ENCODE results near the gene HS1BP3.

HS1BP3 gene

DNA sequence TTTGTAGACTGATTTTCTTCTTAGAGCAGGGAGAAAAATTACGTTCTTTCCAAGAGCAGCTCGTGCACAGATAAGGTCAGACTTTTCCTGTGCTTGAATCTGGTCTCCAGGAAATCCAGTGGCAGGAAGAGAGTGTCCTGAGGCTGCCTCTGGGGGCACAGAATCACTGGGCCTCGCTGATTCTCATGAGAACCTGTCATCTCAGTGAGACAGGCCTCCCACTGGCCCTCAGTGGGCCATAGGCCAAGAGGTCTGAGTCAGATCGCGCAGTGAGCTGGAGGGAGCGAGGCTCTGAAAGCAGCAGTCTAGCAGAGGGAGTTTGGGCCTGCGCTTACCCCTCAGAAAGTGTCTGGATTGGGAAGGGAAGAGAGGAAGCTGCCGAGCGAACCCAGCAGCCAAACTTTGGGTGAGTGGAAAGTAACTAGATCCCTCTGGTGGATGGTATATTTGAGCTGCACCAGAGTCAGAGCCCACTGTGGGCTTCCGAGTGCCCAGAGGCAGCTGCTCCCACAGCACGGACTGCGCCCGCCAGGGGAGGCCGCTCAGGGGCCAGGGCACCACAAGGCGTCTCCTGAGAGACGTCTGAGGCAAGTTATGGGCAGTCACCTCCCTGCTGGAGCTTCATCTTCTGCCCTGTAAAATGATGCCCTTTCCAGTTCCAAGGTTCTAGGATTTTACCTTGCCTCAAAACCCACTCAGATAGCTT, 24.2 kb upstream of the HS1BP3 start:
- DNase-seq (ENCODE audit: low read depth in 3 of 3) = no peak

DNA sequence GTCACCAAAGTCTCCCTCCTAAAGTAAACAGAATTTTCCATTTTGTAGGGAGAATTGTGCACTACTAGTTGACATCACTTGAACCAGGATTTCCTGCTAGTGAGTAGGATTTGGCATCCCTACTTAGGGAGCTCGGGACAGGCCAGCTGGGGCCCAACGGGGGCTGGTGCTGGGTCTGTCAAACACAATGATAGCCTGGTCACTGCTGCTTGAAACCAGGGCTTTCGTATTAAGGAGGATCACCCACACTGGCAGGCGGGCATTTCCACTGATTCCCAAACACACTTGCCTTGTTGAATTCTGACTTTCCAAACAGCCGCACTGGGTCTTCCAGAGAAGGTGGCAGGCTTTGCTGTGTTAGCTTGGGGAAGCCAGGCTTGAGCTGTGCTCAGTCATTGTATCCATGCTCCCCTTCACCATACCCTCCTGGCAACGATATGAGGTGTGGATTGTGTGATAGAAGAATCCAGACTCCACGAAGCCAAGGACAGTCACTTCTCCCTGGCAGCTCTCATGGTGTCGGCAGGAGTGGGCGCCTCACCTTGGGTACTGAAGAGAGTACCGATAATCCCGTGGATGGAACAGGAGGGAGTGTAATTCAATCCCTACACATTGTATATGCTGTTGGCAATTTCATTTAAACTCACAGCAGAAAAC, 23.5 kb upstream of the HS1BP3 start:
- DNase-seq (ENCODE audit: low read depth in 3 of 3) = no peak

DNA sequence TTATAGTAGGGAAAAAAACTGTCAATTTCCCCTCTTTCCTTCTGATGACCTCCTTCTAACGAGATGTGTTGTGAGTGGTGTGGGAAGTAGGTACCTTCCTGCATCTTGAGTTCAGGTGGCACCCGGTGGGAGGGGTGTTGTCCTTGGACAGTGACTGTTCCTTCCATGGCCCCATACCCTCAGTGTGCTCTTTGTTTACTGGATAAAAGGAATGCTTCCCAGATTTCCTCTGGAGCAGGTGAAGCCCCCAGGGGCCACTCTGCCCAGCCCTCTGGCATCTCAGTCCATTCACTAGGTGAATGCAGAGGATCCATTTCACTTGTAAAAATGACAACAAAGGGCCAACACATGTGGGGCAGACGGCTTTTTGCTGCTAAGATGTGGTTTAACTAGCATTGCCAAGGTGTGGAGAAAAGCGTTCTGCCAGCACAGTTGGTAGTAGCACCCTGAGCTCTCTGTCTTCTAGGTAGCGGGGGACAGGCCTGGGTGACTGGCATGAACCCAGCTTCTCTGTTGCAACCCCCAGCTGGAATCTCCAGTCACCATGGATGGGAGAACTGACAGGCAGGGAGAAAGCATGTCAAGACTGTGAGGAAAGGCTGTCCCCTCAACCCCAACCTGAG, 22.9 kb upstream of the HS1BP3 start:
- no peak for DNase-seq (ENCODE audit: low read depth in 3 of 3)

DNA sequence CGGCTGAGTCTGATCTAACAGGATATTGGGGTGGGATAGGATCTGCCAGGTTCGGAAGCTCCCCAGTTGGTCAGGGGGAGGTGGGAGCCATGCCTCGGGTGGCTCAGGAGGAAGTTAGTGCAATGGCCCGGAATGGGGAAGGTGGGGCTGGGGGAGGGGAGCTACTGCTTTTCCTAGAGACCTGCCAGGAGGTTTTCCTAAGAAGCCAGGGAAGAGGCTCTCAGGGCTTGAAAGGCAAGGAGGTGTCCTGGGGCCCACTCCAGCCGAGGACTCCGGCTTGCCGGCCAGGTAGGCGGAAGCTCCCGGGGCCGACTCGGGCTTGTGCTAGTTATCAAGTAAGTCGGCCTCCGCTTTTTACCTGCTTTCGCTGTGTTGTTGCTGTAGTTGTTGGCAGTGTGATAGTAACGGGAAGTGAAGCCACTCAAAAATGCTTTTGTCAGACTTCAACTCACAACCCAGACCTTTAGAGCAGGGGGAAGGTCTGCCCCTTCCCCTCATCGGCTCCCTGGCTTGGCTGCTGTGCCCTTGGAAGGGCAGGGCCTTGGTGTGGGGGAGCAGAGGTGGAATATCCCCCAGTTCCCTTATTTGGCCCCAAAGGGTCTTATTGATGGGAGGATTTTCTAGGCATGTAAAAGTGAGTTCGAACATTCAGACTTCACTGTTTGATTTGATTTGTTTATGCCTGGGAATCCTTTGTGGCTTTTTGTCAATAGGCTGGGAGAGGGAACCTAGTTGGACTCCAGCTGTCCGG, 21.5 kb upstream of the HS1BP3 start:
- no peak for DNase-seq (ENCODE audit: low read depth in 3 of 3)

DNA sequence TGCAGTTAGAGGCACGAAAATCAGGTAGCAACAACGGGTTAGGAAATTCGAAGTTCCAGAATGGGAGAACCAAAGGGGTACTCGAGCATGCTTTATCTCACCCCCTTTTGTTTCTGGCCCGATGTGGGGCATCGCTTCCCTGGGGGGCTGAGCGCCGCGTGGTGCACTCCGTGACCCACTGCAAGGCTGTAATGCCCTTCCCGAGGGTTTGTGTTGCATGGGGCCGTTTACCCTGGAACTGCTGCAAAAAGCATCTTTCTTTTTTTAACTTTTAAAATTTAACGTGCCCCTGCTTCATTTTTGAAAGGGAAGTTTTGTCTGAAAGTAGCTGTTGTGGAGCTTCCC, 20.8 kb upstream of the HS1BP3 start:
- no peak for DNase-seq (ENCODE audit: low read depth in 3 of 3)

DNA sequence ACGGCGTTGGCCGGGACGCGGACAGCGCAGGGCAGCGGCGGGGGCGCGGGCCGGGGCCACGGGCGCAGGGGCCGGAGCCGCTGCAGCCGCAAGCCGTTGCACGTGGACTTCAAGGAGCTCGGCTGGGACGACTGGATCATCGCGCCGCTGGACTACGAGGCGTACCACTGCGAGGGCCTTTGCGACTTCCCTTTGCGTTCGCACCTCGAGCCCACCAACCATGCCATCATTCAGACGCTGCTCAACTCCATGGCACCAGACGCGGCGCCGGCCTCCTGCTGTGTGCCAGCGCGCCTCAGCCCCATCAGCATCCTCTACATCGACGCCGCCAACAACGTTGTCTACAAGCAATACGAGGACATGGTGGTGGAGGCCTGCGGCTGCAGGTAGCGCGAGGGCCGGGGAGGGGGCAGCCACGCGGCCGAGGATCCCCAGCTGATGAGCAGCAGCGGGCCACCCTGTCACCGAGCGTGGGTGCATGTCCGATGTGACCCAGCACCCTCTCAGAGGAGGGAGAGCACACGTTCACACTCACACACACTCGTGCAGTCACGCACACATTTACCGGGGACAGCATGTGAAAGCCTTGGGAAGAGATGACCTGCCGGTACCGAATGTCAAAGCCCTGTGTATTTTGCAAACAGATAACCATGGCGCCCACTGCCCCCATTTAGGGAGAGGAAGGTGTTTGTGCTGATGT, 20.3 kb upstream of the HS1BP3 start:
- DNase-seq (ENCODE audit: low read depth in 3 of 3) = no peak

DNA sequence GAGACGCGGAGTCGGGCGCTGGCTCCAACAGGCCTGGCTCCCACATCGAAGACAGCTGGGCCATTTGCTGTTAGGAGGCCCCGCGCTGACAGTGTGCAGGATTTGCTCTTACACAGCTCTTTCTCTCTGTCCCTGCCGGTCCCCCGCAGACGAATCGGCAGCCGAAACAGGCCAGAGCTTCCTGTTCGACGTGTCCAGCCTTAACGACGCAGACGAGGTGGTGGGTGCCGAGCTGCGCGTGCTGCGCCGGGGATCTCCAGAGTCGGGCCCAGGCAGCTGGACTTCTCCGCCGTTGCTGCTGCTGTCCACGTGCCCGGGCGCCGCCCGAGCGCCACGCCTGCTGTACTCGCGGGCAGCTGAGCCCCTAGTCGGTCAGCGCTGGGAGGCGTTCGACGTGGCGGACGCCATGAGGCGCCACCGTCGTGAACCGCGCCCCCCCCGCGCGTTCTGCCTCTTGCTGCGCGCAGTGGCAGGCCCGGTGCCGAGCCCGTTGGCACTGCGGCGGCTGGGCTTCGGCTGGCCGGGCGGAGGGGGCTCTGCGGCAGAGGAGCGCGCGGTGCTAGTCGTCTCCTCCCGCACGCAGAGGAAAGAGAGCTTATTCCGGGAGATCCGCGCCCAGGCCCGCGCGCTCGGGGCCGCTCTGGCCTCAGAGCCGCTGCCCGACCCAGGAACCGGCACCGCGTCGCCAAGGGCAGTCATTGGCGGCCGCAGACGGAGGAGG, 19.6 kb upstream of the HS1BP3 start:
- no peak for DNase-seq (ENCODE audit: low read depth in 3 of 3)

DNA sequence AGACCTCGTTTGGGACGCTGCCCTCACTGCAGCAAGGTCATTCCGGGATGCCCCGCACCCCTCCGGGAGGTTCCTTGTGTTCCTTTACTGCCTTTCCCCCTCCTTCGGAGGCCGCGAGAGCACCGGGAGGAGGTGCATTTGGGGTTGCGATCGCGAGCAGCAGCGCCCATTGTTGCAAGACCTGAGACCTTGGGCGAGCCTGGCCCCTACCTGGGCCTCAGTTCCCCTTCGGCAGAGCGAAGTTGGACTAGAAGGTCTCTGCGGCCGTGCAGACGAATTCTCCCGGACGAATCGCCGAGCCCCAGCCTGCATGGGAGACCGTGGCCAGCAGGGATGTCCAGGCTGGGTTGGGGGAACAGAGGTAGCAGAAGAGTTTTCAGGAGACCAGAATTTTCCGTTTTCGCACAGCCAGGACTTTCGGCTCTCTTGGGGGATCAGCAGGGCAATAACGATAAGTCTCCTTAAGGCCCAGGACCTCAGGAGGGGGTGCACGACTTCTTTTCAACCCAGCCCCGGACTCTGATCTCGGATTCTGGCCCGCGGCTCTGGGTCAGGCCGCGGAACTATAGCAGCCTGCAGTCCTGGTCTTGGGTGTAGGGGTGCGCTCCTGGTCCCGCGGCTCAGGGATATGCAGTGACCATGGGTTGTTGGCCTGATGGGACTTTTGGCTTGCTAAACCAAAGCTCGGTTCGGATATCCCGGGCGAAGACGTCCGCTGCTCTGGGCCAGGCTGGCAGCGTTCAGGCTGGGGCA, 18.8 kb upstream of the HS1BP3 start:
- no peak for DNase-seq (ENCODE audit: low read depth in 3 of 3)

DNA sequence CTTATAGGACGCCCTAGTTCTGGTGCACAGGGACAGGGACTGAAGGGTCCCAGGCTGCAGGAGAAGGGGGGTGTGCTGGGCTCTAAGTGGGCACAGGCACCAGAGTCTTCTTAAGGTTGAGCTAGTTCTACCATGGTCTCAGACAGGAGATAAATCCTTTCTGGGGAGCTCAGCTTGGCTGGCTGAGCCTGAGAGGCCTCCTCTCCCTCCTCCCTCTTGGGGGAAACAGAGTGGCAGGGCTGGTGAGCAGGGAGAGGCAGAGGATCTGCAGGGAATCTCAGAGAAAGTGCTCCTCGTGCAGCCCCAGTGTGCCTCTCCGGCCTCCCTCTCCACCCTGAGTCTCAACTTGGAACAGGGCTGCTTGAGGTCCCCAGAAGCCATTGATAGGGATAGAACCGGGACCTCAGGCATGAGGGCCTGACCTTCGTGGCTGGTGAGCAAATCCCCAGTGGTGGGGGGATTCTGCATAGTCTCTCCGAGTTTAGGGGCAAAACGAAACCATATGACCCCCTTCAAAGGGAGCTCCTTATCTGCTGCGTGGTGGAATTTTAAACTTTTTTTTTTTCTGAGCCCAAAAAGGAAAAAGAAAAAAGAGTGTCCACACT, 18.1 kb upstream of the HS1BP3 start:
- DNase-seq (ENCODE audit: low read depth in 3 of 3) = no peak

DNA sequence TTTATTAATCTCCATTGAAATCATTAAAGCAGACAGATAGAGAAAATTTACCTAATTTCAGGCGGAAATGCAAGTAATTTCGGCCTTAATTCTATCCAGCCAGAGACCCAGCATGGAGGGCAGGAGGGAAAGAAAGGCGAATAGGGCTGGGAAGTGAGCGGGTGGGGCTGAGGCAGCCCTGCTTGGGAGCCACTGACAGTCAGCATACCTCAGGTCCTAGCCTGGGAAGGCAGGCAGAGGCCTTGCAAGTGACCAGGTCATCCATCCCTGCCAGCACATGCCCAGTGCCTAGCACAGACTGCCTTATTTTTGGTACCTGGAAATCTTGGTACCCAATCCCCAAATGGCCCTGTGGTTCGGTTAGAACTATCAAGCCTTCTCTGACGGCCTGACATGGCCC, 17.6 kb upstream of the HS1BP3 start:
- DNase-seq (ENCODE audit: low read depth in 3 of 3) = no peak

DNA sequence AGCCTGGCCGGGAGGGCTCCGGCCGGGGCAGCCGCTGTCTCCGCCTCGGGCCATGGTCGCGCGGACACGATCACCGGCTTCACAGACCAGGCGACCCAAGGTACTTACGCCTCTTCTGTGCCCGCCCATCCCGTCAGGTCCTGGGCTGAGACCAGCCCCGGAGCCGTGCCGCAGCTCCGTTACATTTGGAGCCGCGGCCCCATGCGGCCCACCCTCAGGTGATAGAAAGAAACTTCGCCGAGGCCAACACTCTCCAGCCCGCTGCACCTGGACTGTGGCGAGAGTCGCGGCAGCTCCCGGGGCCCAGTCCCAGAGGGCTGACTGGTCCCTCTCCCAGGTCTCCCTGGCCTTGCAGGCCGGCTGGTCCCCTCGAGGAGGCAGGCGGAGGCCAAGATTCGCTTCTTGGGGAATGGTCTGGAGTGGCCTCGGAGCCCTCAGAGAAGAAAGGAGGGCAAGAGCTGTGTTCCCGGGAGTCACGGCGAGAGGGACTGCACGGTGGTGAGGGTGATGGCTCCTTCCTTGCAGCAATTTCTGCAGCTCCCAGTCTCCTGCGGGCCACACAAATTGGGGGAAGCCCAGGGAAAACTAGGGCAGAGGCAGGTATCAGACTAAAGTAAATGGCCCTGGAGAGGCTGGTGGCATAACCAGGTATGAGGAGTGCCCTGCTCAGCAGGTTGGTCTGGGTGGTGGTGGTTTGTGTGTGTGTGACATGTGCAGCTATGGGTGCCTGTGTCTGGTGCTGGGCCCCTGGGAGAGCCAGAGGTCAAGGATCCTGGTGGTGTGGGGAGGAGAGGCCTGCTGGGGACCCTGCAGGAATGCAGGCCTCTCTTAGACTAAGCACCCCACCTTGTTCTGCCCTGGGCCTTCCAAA, 16.9 kb upstream of the HS1BP3 start:
- no peak for DNase-seq (ENCODE audit: low read depth in 3 of 3)

DNA sequence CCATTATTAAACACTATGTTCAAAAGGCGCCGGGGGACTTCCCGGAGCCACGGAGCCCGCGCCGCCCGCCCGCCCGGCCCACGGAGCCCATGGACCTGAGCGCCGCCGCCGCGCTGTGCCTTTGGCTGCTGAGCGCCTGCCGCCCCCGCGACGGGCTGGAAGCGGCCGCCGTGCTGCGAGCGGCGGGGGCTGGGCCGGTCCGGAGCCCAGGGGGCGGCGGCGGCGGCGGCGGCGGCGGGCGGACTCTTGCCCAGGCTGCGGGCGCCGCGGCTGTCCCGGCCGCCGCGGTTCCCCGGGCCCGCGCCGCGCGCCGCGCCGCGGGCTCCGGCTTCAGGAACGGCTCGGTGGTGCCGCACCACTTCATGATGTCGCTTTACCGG, 16.2 kb upstream of the HS1BP3 start:
- DNase-seq (ENCODE audit: low read depth in 3 of 3) = no peak

DNA sequence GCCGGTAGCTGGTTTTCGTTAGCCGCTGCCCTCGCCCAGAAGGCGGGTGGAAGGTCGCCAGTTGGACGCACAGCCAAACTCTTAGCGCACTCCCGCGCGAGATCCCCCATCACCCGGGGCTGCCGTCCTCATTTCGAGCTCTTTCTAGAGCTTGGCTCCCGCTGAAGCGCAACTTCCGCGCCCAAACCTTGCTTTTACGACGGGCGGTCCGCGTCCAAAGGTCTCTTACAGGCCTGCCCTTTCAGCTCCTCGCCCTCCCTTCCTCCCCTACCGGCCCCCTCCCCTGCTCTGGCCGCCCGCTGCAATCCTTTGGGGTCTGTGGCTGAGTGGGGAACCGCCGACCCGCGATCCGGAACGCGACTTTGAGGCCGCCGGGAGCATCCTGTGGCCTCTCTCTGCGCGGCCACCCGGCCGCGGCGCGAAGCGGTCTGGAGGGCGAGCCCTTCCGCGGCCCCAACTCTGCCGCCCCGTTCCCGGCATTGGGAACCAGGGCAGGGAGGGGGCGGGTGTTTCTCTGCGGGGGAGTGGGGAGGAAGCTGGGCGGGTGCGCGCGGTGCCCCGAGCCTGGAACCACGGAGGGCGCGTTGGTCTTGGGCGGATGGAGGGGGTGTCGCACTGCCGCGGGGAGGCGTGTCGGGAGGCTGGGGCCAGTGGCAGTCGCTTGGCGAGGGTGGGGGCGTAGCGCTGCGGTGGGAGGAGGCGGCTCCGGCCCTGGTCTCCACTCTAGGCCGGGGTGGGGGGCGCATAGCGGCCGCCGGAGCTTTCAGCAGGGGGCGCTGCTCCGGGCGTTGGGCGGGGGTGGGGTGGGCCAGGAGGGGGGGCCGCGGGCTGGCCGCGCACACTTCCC, 15.6 kb upstream of the HS1BP3 start, which contains the start of gene GDF7:
Gene GDF7 (plus strand): TSS at position 841 of the 847 bp plus-strand sequence. CDS start 96 bp downstream, outside the sequence.
- DNase-seq (ENCODE audit: low read depth in 3 of 3) = no peak

DNA sequence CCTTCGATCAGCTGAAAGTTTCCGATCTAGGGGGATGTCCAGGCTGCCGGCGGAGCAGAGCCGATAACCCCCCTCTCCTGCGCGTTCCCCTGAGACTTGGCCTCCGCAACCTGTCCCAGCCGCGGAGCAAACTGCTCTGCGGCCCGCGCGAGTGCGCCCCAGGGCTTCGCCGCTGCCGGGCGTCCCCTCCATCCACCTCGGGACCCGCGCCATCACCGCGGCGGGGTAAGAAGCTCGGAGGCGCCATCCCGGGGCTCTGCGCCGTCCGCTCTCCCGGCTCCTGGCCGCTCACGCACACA, 15.1 kb upstream of the HS1BP3 start:
- no peak for DNase-seq (ENCODE audit: low read depth in 3 of 3)

DNA sequence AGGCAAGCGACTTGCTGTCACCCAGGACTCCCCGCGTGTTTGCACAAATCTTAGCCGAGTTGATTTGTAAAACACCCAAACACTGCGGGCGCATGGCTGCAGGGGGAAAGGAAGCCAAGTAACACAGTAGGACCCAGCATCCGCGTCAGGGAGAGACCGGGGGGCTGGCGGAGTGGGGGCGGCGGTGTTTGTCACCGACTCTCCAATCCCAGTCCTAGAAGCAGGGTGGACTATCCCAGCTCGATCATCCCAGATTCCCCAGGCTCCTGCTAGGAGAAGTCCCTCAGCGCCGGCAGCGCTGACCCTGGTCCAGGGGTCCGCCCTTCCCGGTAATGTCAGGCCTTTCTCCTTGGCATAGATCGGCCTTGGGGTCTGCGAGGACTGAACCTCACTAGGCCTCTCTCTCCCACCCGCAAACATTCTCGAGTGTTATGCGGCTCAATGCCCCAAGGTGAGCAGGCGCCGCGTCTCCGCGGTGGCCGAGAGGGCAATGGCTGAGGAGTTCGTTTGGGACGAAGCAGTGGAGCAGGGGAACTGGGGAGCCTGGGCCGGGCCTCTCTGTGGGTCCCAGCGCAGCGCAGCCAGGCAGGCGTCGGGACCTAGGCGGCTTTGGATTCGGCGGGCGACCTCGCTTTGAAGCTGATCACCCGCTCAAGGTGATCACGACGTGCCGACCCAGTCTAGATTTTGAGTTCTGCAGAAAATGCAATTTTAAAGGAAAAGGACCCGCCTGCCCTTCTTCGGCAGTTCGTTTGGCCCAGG, 14.5 kb upstream of the HS1BP3 start:
- DNase-seq (ENCODE audit: low read depth in 3 of 3) = no peak

DNA sequence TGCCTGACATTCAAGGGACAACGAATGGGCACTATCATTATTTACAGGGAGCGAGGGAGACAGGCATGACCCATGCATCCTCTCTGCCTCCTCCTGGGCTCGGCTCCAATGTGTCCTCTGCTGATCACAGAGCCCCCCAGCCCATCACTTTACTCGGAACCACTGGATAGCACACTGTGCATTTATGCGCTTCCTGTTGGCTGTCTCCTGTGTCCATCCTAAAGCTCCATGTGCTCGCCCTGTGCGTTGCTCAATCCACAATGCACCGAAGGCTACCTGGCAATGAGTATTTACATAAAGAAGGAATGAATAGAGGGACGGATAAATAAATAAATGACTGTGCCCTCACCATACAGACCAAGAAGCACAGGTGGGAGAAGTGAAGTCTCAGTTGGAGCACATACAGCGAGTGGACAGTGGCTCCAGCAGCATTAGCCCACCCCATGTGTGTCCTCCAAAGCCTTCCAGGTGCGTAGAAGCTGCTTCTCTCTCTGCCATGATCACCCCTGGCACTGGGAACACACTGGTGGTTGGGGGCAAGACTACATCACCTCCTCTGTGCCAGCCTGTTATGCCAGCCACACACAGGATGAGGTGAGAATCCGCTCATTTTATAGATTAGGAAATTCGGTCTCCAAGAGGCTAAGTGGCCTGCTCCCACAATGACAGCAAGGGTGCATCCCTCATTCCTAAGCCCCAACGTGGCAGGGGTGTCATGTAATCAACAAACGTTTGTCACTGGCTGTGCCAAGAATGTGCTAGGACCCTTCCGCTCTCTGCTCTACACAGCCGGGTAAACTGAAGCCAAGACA, 13.7 kb upstream of the HS1BP3 start:
- no peak for DNase-seq (ENCODE audit: low read depth in 3 of 3)

DNA sequence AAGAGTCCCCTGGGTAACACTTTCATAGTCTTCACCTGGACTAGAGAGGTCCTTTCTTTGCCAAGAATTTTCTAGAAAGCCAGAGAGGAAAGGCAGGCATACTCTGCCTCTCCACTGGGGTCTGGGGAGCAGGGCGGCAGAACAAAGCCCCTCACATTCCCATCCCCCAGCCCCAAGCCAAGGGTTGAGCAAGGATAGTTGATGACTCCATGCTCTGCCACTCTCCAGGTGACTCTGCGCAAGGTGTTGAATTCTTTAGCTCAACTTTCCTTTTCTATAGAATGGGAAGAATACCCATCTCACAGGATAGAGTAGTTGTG, 13.1 kb upstream of the HS1BP3 start:
- no peak for DNase-seq (ENCODE audit: low read depth in 3 of 3)

All from stimulated activated CD4-positive, alpha-beta T cell treated with anti-CD3 and anti-CD28 coated beads, TNF-alpha, amount 100 ng/mL, for 24 hours (primary cell).